Activated naive CD8-positive, alpha-beta T cell treated with anti-CD3 and anti-CD28 coated beads for 36 hours (primary cell): ENCODE data around the gene KPTN. TPM values are rescaled to one million over a fixed set of nuclear protein-coding genes. Genes with fewer than 3 reads are reported as not detected.

Experiments
- DNase-seq: peaks from one replicate; pipeline ENCODE4 v3.0.0; 2021
- H3K27ac Mint-ChIP-seq: one replicate; pipeline ENCODE4 v1.8.0; 2022; ENCODE audit warnings: mild to moderate bottlenecking, moderate library complexity, mixed read lengths
- H3K27me3 Mint-ChIP-seq: one replicate; pipeline ENCODE4 v1.8.0; 2022; ENCODE audit warnings: mild to moderate bottlenecking, mixed read lengths
- H3K36me3 Mint-ChIP-seq: one replicate; pipeline ENCODE4 v1.8.0; 2021; ENCODE audit warnings: mild to moderate bottlenecking, mixed read lengths
- H3K4me1 Mint-ChIP-seq: one replicate; pipeline ENCODE4 v1.8.0; 2021; ENCODE audit warnings: mixed read lengths
- H3K4me3 Mint-ChIP-seq: one replicate; pipeline ENCODE4 v1.8.0; 2022; ENCODE audit warnings: mild to moderate bottlenecking, moderate library complexity, mixed read lengths
- H3K9me3 Mint-ChIP-seq: one replicate; pipeline ENCODE4 v1.8.0; 2022; ENCODE audit warnings: mixed read lengths
- total RNA-seq, 2 experiments: library from RNA; stranded (reverse); gene quantifications; one replicate each; pipeline ENCODE4 v1.2.3, GENCODE V29; 2021

KPTN gene
- total RNA-seq, 2 experiments from 2014 or later, result 12.4 to 13.4 TPM

DNA sequence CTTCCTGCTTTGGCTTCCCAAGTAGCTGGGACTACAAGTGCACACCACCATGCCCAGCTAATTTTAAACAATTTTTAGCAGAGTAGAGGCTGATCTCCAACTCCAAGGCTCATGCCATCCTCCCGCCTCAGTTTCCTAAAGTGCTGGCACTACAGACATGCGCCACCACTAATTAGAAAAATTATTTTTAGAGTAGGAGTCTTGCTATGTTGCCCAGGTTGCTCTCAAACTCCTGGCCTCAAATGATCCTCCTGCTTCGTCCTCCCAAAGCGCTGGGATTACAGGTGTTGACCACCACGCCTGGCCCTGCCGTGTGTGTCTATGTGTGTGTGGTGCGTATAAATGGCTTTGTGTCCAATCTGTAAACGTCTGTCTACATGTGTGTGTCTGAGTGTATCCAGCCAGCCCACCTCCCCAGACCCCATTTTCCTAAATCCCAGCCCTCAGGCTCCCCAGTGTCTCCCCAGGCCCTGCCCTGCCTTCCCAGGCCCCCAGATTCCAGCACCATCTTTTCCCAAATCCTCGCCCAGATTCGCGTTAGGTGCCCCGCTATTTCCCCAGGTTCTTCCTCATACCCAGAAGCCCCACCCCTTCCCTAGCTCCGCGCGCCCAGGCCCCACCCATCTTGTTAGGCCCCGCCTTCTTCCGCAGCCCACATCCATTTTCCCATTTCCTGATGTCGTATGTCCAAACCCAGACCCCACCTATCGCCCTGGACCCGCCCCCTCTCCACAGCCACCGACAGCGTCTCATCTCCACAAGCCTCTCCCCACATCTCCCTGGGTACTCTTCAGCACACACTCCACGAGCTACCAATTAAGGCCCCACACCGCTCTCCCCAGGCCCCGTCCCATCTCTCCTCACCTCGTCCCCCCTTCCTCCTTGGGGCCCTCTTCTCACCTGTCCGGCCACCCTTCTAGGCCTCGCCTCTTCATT lies 37.2 kb downstream of the KPTN start:
- DNase-seq, result peak; percentile 35
- Mint-ChIP-seq H3K27ac (no peak overlapping the region), H3K4me3 (peak overlapping the region; percentile 52), H3K4me1 (peaks cover 27% of the 10 kb centered on the region), H3K9me3 (peaks cover 5% of the 10 kb centered on the region), H3K27me3 (peaks cover 70% of the 10 kb centered on the region), H3K36me3 (peaks cover 2% of the 10 kb centered on the region)

DNA sequence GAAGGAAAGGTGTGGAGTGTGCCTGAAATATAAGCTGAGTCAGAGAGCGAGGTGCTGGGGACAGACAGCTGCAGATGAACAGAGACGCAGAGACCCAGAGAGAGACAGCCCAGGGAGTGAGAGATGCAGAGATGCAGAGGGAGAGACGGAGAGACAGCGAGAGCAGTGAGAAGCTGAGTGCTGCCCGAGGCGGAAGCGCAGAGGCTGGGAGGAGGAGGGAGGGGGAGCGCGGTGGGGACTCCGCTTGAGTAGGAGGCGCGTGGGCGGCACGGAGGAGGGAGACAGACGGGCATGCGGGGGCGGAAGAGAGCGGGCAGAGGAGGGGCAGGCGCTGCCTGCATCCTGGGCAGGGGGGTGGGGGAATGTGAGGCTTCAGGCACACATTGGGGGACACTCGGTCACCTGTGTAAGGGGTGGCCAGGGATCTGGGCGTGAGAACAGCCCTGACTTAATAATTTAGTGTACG lies 38.0 kb downstream of the KPTN start:
- Mint-ChIP-seq H3K27me3 (peaks cover 76% of the 10 kb centered on the region), H3K4me3 (peak overlapping the region; percentile 59), H3K9me3 (peaks cover 5% of the 10 kb centered on the region), H3K27ac (no peak overlapping the region), H3K36me3 (peaks cover 2% of the 10 kb centered on the region), H3K4me1 (peaks cover 27% of the 10 kb centered on the region)
- DNase-seq, result peak; percentile 39

DNA sequence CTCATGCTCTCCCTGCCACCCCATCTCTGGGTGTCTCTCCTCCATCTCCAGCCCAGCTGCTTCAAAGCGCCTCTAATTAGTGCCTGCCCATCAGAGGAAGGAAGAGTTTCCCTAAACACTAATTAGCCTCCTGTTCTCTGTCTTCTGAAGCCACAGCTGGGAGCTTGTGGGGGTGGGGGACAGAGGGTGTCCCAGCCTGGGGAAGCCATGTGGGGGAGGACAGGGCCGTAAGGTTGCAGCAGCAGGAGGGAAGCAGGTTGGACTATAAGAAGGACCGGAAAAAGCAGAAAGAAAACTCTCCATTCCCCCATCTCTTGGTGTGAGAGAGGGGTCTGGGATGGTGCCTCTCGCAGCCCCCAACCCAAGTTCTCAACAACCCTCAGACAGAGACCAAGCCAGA lies 38.5 kb downstream of the KPTN start:
- Mint-ChIP-seq H3K9me3 (peaks cover 5% of the 10 kb centered on the region), H3K4me1 (peaks cover 27% of the 10 kb centered on the region), H3K4me3 (peak overlapping the region; percentile 59), H3K27me3 (peaks cover 78% of the 10 kb centered on the region), H3K27ac (no peak overlapping the region), H3K36me3 (peaks cover 2% of the 10 kb centered on the region)
- no peak for DNase-seq

DNA sequence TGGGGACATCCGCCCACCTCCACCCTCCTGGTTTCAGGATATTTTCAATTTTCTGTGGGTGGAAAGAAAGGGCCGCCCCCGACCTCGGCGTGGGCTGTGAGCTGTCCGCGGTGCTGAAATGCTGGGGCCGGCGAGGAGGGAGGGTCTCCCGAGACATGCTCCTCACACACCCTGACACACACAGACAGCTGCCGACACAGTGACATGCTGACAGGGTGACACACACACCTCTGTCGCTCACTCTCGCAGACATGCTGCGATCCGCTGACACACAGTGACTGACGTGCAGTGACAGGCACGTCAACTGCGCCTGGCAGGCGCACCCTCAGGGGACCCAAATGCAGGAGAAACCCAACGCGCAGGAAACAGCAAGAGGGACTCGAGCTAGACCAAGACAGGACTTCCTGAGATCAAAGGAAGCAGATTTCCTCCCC lies 39.6 kb downstream of the KPTN start:
- Mint-ChIP-seq H3K36me3 (peaks cover 2% of the 10 kb centered on the region), H3K4me1 (peaks cover 27% of the 10 kb centered on the region), H3K27me3 (peaks cover 78% of the 10 kb centered on the region), H3K27ac (no peak overlapping the region), H3K9me3 (peaks cover 5% of the 10 kb centered on the region), H3K4me3 (no peak overlapping the region)
- DNase-seq, result no peak

DNA sequence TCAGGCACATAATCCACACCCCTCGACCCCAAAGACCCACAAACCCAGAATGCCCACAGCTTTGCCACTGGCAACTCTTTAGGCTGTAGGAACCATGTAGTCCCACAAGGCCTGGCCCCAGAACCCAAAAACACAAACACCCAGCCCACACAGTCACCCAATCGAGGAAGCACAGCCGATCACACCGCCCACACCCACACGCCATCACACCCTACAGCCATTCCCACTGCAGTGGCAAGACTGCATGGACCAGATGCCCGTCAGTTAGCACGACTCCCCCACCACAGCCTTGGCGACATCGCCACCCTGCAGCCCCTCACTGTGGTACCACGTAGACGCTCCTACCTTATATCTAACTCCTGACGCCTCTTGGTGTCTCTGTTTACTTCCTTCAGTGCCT lies 40.7 kb downstream of the KPTN start:
- Mint-ChIP-seq H3K27ac (no peak overlapping the region), H3K4me3 (no peak overlapping the region), H3K9me3 (peaks cover 5% of the 10 kb centered on the region), H3K4me1 (peaks cover 27% of the 10 kb centered on the region), H3K27me3 (peaks cover 75% of the 10 kb centered on the region), H3K36me3 (peaks cover 2% of the 10 kb centered on the region)
- no peak for DNase-seq

DNA sequence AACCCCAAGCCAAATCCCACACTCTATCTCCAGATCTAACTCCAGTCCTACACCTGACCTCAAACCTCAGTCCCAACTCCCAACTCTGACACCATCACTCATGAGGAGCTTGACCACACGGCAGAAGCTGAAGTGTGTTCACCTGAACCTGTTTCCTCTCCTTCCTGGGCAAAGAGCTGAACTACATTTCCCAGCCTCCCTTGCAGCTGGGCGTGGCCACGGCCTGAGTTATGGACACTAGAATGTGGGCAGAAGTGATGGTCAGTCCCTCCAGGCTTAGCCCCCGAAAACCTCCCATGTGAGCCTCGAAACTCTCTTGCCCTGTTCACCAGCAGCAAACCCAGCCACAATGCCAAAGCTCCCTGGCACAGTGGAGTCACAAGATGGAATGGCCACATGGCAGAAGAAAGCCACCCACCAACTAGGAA lies 45.2 kb downstream of the KPTN start:
- Mint-ChIP-seq H3K4me1 (peaks cover 16% of the 10 kb centered on the region), H3K4me3 (no peak overlapping the region), H3K36me3 (no peaks in the 10 kb centered on the region), H3K27me3 (peaks cover 73% of the 10 kb centered on the region), H3K9me3 (no peaks in the 10 kb centered on the region), H3K27ac (no peak overlapping the region)
- DNase-seq, result no peak

DNA sequence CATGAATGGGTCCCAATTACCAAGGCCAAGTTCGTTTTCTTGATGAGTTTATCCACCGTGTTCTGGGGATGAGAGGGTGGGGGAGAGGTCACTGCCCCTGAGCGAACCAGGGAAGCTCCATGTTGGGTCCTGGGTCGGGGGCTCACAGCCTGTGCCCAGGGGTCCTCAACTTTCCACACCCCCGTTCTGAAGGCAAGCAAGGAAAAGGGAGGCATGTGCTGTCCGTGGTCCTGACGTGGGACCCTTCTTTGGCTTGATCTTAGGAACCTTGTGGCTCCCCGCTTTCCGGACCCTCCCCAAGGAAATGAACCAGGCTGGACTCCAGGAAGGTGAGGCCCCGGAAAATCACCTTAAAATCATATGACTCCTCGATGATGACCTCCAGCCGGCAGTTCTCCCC lies 46.5 kb downstream of the KPTN start:
- Mint-ChIP-seq H3K4me3 (no peak overlapping the region), H3K36me3 (no peaks in the 10 kb centered on the region), H3K9me3 (no peaks in the 10 kb centered on the region), H3K27ac (no peak overlapping the region), H3K27me3 (peaks cover 66% of the 10 kb centered on the region), H3K4me1 (peaks cover 18% of the 10 kb centered on the region)
- no peak for DNase-seq

DNA sequence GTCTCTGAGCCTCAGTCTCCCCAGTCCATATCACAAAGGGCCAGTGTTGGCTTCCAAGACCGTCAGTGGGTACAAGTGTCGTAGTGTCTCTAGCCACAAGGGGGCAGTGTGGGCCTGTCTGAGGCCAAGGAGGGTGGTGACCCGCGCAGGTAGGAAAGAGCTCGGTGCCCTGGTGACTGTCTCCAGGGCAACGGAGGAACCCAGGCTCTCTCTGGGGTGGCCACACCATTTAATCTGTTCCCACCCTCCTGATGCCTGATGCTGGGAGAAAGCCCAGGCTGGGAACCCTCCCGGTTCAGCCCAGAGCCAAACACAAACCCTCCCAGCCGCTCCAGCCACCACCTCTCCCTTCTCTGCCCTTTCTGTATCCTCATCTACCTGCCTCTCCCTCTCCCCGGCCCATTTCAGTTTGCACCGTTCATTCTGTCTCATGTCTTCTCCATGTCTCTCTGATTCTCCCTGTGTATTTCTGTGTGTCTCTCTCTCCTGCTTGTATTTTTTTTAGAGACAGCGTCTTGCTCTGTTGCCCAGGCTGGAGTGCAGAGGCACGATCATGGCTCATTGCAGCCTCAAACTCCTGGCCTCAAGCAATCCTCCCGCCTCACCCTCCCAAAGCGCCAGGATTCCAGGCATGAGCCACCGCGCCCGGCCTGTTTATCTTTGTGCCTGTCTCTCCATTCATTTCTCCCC lies 47.2 kb downstream of the KPTN start:
- peaks cover 62% of the 10 kb centered on the region for H3K27me3 Mint-ChIP-seq
- no peak overlapping the region for H3K4me3 Mint-ChIP-seq
- no peaks in the 10 kb centered on the region for H3K36me3 Mint-ChIP-seq
- peak; percentile 78 for DNase-seq
- H3K27ac Mint-ChIP-seq, result peak overlapping the region; percentile 57
- H3K9me3 Mint-ChIP-seq, result peaks cover 1% of the 10 kb centered on the region
- H3K4me1 Mint-ChIP-seq, result peaks cover 20% of the 10 kb centered on the region

DNA sequence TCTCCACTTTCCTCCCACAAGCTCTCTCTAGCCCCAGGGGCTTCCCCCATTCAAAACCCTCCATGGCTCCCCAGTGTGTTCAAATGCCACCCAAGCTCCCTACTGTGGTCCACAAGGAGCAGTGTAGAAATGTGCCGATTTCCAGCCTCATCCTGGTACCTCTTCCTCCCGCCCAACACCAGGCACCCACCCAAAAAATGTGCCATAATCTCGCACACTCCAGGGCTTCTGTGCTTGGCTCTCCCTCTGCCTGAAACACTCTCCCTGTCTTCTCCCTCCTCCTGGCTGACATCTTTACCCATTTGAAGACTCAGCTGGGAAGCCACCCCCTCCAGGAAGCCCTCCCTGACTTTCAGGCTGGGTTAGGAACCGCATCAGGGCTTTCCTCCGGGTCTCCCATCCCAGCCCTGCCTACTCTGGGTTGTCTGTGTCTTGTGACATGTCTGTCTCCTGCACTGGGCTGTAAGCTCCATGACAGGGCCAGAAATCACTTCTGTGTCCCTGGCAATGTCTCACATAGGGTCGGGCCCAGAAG lies 48.1 kb downstream of the KPTN start:
- Mint-ChIP-seq H3K36me3 (no peaks in the 10 kb centered on the region), H3K27ac (peak overlapping the region; percentile 26), H3K9me3 (peaks cover 1% of the 10 kb centered on the region), H3K27me3 (peaks cover 56% of the 10 kb centered on the region), H3K4me1 (peaks cover 20% of the 10 kb centered on the region), H3K4me3 (peak overlapping the region; percentile 16)
- DNase-seq, result no peak

DNA sequence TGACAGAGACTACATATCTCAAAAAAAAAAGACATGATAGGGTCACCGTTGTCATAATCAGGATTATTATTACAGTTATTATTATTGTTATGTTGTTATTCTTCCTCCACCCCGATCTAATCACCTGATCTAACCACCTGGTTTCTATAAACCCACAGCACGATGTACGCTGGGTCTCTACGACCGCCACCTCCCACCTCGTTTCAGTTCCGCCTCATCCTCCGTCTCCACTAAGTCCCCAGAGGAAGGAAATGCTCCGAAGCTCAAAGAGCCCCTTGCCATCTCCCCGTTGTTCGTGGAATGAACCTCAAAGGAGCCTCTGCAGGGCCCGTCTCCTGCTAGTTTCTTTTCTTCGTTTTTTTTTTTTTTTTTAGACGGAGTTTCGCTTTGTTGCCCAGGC lies 48.8 kb downstream of the KPTN start:
- peaks cover 53% of the 10 kb centered on the region for H3K27me3 Mint-ChIP-seq
- no peak overlapping the region for H3K27ac Mint-ChIP-seq
- H3K4me1 Mint-ChIP-seq, result peaks cover 21% of the 10 kb centered on the region
- no peak for DNase-seq
- H3K9me3 Mint-ChIP-seq, result peaks cover 1% of the 10 kb centered on the region
- H3K36me3 Mint-ChIP-seq, result no peaks in the 10 kb centered on the region
- H3K4me3 Mint-ChIP-seq, result no peak overlapping the region

DNA sequence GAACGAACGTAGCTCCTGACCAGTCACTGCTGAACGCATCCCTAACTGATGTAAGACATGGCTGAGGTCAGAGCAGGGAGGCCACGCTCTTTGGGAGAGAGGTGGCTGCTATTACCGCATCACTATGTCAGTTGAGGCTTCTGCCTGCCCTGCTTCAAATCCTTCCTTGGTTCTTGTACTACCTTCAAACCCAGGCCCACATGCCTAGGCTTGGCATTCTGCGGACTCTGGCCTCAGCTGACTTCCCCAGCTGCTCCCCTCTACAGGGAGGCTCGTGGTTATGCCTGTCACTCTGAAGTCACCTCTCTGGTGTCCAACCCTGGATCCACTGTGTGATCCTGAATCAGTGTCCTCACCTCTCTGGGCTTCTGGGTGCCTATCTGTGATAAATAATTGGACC lies 49.9 kb downstream of the KPTN start:
- peaks cover 26% of the 10 kb centered on the region for H3K4me1 Mint-ChIP-seq
- peaks cover 48% of the 10 kb centered on the region for H3K27me3 Mint-ChIP-seq
- DNase-seq, result no peak
- H3K9me3 Mint-ChIP-seq, result peaks cover 1% of the 10 kb centered on the region
- H3K4me3 Mint-ChIP-seq, result no peak overlapping the region
- H3K27ac Mint-ChIP-seq, result no peak overlapping the region
- no peaks in the 10 kb centered on the region for H3K36me3 Mint-ChIP-seq

DNA sequence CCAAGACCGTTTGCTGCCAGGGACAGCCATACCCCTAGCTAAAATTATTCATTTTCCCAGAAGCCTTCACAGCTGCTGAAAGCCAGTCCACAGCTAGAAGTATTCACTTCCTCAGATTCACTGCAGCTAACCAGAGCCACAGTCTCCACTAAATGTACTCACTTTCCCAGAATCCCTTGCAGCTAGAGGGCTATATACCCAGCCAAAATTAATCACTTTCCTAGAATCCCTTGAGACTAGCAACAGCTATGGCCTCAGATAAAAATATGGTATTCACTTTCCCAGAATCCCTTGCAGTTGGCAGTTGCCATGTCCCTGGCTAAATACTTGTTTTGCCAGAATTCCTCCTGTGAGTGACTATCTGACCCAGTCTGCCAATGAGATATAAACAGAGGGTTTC lies 50.9 kb downstream of the KPTN start:
- peaks cover 26% of the 10 kb centered on the region for H3K4me1 Mint-ChIP-seq
- no peak overlapping the region for H3K4me3 Mint-ChIP-seq
- no peak overlapping the region for H3K27ac Mint-ChIP-seq
- H3K36me3 Mint-ChIP-seq, result no peaks in the 10 kb centered on the region
- H3K9me3 Mint-ChIP-seq, result peaks cover 1% of the 10 kb centered on the region
- no peak for DNase-seq
- H3K27me3 Mint-ChIP-seq, result peaks cover 40% of the 10 kb centered on the region

DNA sequence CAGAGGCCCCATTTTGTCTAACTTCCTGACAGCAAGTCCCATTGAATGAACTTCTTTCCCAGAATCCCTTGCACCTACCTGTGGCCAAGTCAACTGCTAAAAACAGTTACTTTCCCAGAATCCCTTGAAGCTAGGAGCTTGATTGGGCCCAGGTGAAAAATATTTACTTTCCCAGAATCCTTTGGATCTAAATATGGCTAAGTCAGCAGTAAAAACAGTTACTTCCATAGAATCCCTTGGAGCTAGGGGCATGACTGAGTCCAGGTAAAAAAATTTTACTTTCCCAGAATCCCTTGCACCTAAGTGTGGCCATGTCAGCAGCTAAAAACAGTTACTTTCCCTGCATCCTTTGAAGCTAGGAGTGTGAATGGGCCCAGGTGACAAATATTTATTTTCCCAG lies 51.5 kb downstream of the KPTN start:
- Mint-ChIP-seq H3K9me3 (peaks cover 1% of the 10 kb centered on the region), H3K27me3 (peaks cover 34% of the 10 kb centered on the region), H3K4me1 (peaks cover 26% of the 10 kb centered on the region), H3K36me3 (no peaks in the 10 kb centered on the region), H3K4me3 (no peak overlapping the region), H3K27ac (no peak overlapping the region)
- no peak for DNase-seq

DNA sequence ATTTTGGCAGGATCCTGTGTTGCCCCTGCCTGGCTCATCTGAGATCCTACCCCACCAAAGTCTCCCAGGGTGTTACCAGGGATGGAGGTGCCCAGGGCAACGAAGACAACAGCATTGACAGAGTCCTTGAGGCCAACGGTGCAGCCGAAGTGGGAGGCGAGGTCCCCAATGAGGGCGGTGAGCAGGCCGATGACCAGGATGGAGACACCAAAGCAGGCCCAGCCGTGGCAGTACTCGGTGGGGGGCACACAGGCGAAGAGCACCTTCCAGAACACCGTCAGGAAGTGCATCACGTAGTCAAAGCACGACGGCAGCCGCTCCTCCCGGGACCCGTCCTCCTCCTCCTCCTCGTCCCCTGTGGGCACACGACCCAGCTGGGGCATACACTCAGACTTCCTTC lies 51.9 kb downstream of the KPTN start:
- no peaks in the 10 kb centered on the region for H3K36me3 Mint-ChIP-seq
- H3K4me3 Mint-ChIP-seq, result no peak overlapping the region
- H3K27ac Mint-ChIP-seq, result no peak overlapping the region
- H3K9me3 Mint-ChIP-seq, result peaks cover 1% of the 10 kb centered on the region
- no peak for DNase-seq
- peaks cover 30% of the 10 kb centered on the region for H3K27me3 Mint-ChIP-seq
- H3K4me1 Mint-ChIP-seq, result peaks cover 25% of the 10 kb centered on the region
